IMR-90 (cell line): ENCODE data around the gene GPR132. TPM values are rescaled to one million over a fixed set of nuclear protein-coding genes. Genes with fewer than 3 reads are reported as not detected.

Experiments used
- ATAC-seq: fragments of 200-7000 bp; cut with Tn5 transposase; 2 replicates; pipeline ENCODE4 v1.9.1; 2020; ENCODE audit warnings: low read depth, mild to moderate bottlenecking, moderate library complexity
- BruUV-seq: library from RNA; stranded (reverse); fragments of 400-500 nt; replicated peaks from 2 replicates; lab custom pipeline; 2021; lab: Mats Ljungman, UMichigan
- CTCF ChIA-PET: fragments of 300-600 bp; formaldehyde crosslinking; extraction: SDS; loops from one replicate; lab custom pipeline; 2021; ENCODE audit warnings: antibody characterized with exemption; lab: Yijun Ruan, JAX
- POLR2A ChIA-PET: fragments of 300-600 bp; sonication (Branson Sonifier 250); formaldehyde crosslinking; loops from one replicate; lab custom pipeline; 2022; ENCODE audit warnings: antibody characterized with exemption; ENCODE audit not compliant: unreplicated experiment; lab: Charles Lee
- DNase-seq: peaks from one replicate; pipeline ENCODE4 v3.0.0; 2013
- H2AFZ ChIP-seq: replicated peaks from 2 replicates; pipeline ENCODE3; 2013; ENCODE audit warnings: low read length, mild to moderate bottlenecking; ENCODE audit not compliant: poor library complexity
- H2AK5ac ChIP-seq: 2 replicates; pipeline ENCODE4 v1.6.1; 2013; ENCODE audit warnings: low read depth, low read length, inconsistent platforms
- H2AK9ac ChIP-seq: replicated peaks from 2 replicates; pipeline ENCODE3; 2013; ENCODE audit warnings: mild to moderate bottlenecking, low read depth, low read length, moderate library complexity; ENCODE audit not compliant: poor library complexity
- H2BK120ac ChIP-seq: 2 replicates; pipeline ENCODE4 v1.6.1; 2013; ENCODE audit warnings: low read depth, low read length, inconsistent platforms
- H2BK15ac ChIP-seq: 3 replicates; pipeline ENCODE4 v1.6.1; 2013; ENCODE audit warnings: low read depth, low read length, inconsistent platforms
- H2BK20ac ChIP-seq: 2 replicates; pipeline ENCODE4 v1.6.1; 2013; ENCODE audit warnings: low read depth, mild to moderate bottlenecking, inconsistent platforms, low read length, moderate library complexity
- H2BK5ac ChIP-seq: 2 replicates; pipeline ENCODE4 v1.6.1; 2013; ENCODE audit warnings: mild to moderate bottlenecking, low read depth, low read length, inconsistent platforms; ENCODE audit not compliant: poor library complexity, severe bottlenecking
- H3K14ac ChIP-seq: replicated peaks from 2 replicates; pipeline ENCODE4 v1.6.1; 2013; ENCODE audit warnings: low read depth, low read length, inconsistent platforms
- H3K18ac ChIP-seq: 2 replicates; pipeline ENCODE4 v1.6.1; 2013; ENCODE audit warnings: low read depth, low read length, control low read depth
- H3K23ac ChIP-seq: 2 replicates; pipeline ENCODE4 v1.6.1; 2013; ENCODE audit warnings: low read depth, low read length, inconsistent platforms
- H3K27ac ChIP-seq: 2 replicates; pipeline ENCODE4 v1.5.1; 2013; ENCODE audit warnings: mild to moderate bottlenecking, control low read depth, low read length; ENCODE audit not compliant: insufficient read depth
- H3K27me3 ChIP-seq: 2 replicates; pipeline ENCODE4 v1.6.1; 2013; ENCODE audit warnings: low read length; ENCODE audit not compliant: control insufficient read depth, insufficient read depth
- H3K36me3 ChIP-seq: 2 replicates; pipeline ENCODE4 v1.6.1; 2013; ENCODE audit warnings: low read length, mixed read lengths; ENCODE audit not compliant: control insufficient read depth, insufficient read depth
- H3K4ac ChIP-seq: 2 replicates; pipeline ENCODE4 v1.6.1; 2013; ENCODE audit warnings: low read depth, low read length, inconsistent platforms
- H3K4me1 ChIP-seq: 2 replicates; pipeline ENCODE4 v1.6.1; 2013; ENCODE audit warnings: low read length, mixed read lengths; ENCODE audit not compliant: control insufficient read depth, insufficient read depth
- H3K4me2 ChIP-seq: 2 replicates; pipeline ENCODE4 v1.6.1; 2013; ENCODE audit warnings: low read depth, mild to moderate bottlenecking, control low read depth, low read length, moderate library complexity
- H3K4me3 ChIP-seq: 2 replicates; pipeline ENCODE4 v1.5.1; 2013; ENCODE audit warnings: low read depth, mild to moderate bottlenecking, control low read depth, low read length, moderate library complexity; ENCODE audit not compliant: insufficient read depth
- H3K56ac ChIP-seq: 2 replicates; pipeline ENCODE4 v1.6.1; 2013; ENCODE audit warnings: low read length, inconsistent platforms; ENCODE audit not compliant: insufficient read depth; ENCODE audit errors: extremely low read depth
- H3K79me1 ChIP-seq, 2 experiments: 2 replicates each; pipeline ENCODE4 v1.6.1; 2013; ENCODE audit warnings: low read length in 2 of 2, inconsistent platforms in 1 of 2, low read depth in 1 of 2
- H3K9ac ChIP-seq: 2 replicates; pipeline ENCODE4 v1.6.1; 2013; ENCODE audit warnings: low read depth, low read length, control low read depth
- H3K9me1 ChIP-seq: 2 replicates; pipeline ENCODE4 v1.6.1; 2013; ENCODE audit warnings: low read length, inconsistent platforms; ENCODE audit not compliant: insufficient read depth
- H3K9me3 ChIP-seq: 2 replicates; pipeline ENCODE4 v1.6.1; 2013; ENCODE audit warnings: low read length; ENCODE audit not compliant: control insufficient read depth, insufficient read depth
- H4K20me1 ChIP-seq: 2 replicates; pipeline ENCODE4 v1.6.1; 2013; ENCODE audit warnings: low read length, inconsistent platforms; ENCODE audit not compliant: insufficient read depth
- H4K5ac ChIP-seq: 2 replicates; pipeline ENCODE4 v1.6.1; 2013; ENCODE audit warnings: mild to moderate bottlenecking, low read depth, low read length, control low read depth
- H4K8ac ChIP-seq, 2 experiments: 2 replicates each; pipeline ENCODE4 v1.6.1; 2013; ENCODE audit warnings: low read depth in 2 of 2, low read length in 2 of 2, control low read depth in 1 of 2, inconsistent platforms in 1 of 2
- H4K91ac ChIP-seq: 2 replicates; pipeline ENCODE4 v1.6.1; 2013; ENCODE audit warnings: low read depth, low read length, inconsistent platforms; ENCODE audit not compliant: insufficient read depth
- BHLHE40 ChIP-seq: fragments of 150-350 bp; IDR thresholded peaks from 2 replicates; pipeline ENCODE4 v1.6.1; 2016; ENCODE audit warnings: mild to moderate bottlenecking, low read depth, low read length
- FOS ChIP-seq: fragments of 150-350 bp; IDR thresholded peaks from 2 replicates; pipeline ENCODE4 v1.6.1; 2016; ENCODE audit warnings: low read depth, low read length
- MAFK ChIP-seq: IDR thresholded peaks from 2 replicates; pipeline ENCODE4 v1.6.1; 2012; ENCODE audit warnings: low read depth, low read length, improper control_type of control experiment
- MAZ ChIP-seq: IDR thresholded peaks from 2 replicates; pipeline ENCODE4 v1.6.1; 2012; ENCODE audit warnings: low read depth, mild to moderate bottlenecking, low read length, improper control_type of control experiment, moderate library complexity, borderline replicate concordance
- MXI1 ChIP-seq: IDR thresholded peaks from 2 replicates; pipeline ENCODE4 v1.6.1; 2012; ENCODE audit warnings: low read depth, mild to moderate bottlenecking, low read length, moderate library complexity, borderline replicate concordance
- NFE2L2 ChIP-seq: fragments of 150-350 bp; IDR thresholded peaks from 2 replicates; pipeline ENCODE4 v1.6.1; 2016; ENCODE audit warnings: low read depth, mild to moderate bottlenecking, low read length
- POLR2A ChIP-seq: IDR thresholded peaks from 2 replicates; pipeline ENCODE4 v1.6.1; 2012; ENCODE audit warnings: mild to moderate bottlenecking, low read depth, low read length
- RAD21 ChIP-seq: IDR thresholded peaks from 2 replicates; pipeline ENCODE4 v1.6.1; 2012; ENCODE audit warnings: low read length, improper control_type of control experiment
- RCOR1 ChIP-seq: IDR thresholded peaks from 2 replicates; pipeline ENCODE4 v1.6.1; 2012; ENCODE audit warnings: mild to moderate bottlenecking, low read length, improper control_type of control experiment; ENCODE audit not compliant: insufficient replicate concordance
- RFX5 ChIP-seq: IDR thresholded peaks from 2 replicates; pipeline ENCODE4 v1.8.0; 2012; ENCODE audit warnings: low read depth, mild to moderate bottlenecking, low read length, moderate library complexity
- SMC3 ChIP-seq: fragments of 150-350 bp; IDR thresholded peaks from 2 replicates; pipeline ENCODE4 v1.6.1; 2016; ENCODE audit warnings: low read depth, mild to moderate bottlenecking, antibody characterized with exemption, low read length, moderate library complexity
- WGBS, 2 experiments: methylation state at CpG; one replicate each; pipeline versions ENCODE4 v1.1.5 to v1.1.7; 2013; ENCODE audit warnings: missing lambda C conversion rate in 2 of 2; ENCODE audit not compliant: insufficient read length in 1 of 2; ENCODE audit errors: extremely low coverage in 2 of 2; 5-methylcytosine and 5-hydroxymethylcytosine counted together
- dilution Hi-C: fragments of 300-500 bp; cut with HindIII; formaldehyde crosslinking; loops from one replicate; pipeline ENCODE4 v1.14.3; 2018; ENCODE audit warnings: low sequenced_read_pairs; ENCODE audit not compliant: unreplicated experiment
- in situ Hi-C: fragments of 300-500 bp; cut with MboI; formaldehyde crosslinking; loops from 3 replicates; pipeline ENCODE4 v1.14.3; 2019; ENCODE audit warnings: low sequenced_read_pairs, inconsistent platforms, mixed read lengths
- intact Hi-C: fragments of 100-400 bp; cut with micrococcal nuclease; formaldehyde crosslinking; loops from 2 replicates; pipeline ENCODE4 v1.10.0; 2022
- polyA plus RNA-seq, 3 experiments: library from polyadenylated mRNA; depleted of rRNA; stranded (reverse); fragments of >200 nt; gene quantifications; 2 replicates each; pipeline ENCODE4 v1.2.3, GENCODE V29; 2012; ENCODE audit warnings: low replicate concordance in 1 of 3
- total RNA-seq: library from RNA; depleted of rRNA; stranded (reverse); fragments of >200 nt; gene quantifications from 2 replicates; pipeline ENCODE4 v1.2.3, GENCODE V29; 2012
- TF ChIP-seq, protein P1 (sequence below): conservative IDR thresholded peaks from 2 replicates; pipeline ENCODE4 v1.5.1; 2012; ENCODE audit warnings: mild to moderate bottlenecking, low read depth, low read length, improper control_type of control experiment
- TF ChIP-seq, protein P2 (sequence below): fragments of 150-350 bp; IDR thresholded peaks from 2 replicates; pipeline ENCODE4 v1.6.1; 2016; ENCODE audit warnings: low read depth, mild to moderate bottlenecking, low read length, moderate library complexity, borderline replicate concordance

GPR132 gene
- total and polyA plus RNA-seq, 2 of the 4 experiments (the other 2 are of a cell fraction) = under 0.01 to 0.10 TPM

DNA sequence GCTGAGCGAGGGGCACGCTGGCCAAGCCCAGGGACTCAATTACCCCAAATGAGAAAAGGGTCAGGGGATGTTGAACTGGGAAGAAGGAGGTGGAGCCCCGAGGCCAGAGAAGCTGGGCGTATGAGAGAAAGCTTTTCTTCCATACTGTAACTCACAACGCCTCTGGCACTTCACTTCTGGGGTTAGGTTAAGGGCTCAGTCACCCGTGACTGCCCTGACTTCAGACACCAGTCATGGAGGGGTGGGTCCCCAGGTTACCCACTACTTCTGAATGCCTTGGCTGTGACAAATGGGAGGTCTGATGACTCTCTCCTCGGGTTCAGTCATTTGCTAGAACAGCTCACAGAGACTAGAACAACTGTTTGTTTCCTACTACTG lies 5.5 kb upstream of the GPR132 start:
- ChIA-PET POLR2A (no interaction called here), CTCF (no interaction called here)
- DNase-seq = no peak

More for the DNA sequence above, 5.5 kb upstream of the GPR132 start:
- H2BK20ac ChIP-seq = no peak overlapping the region
- no peaks in the 10 kb centered on the region for H4K20me1 ChIP-seq
- H3K36me3 ChIP-seq = no peaks in the 10 kb centered on the region
- H3K18ac ChIP-seq = no peak overlapping the region
- in situ Hi-C loops = no loop called here
- no peak overlapping the region for H3K4me2 ChIP-seq
- no peak overlapping the region for H3K14ac ChIP-seq
- H2BK120ac ChIP-seq = no peak overlapping the region
- ATAC-seq = no peak
- no peak overlapping the region for H3K23ac ChIP-seq
- TF ChIP-seq, protein P1, sequence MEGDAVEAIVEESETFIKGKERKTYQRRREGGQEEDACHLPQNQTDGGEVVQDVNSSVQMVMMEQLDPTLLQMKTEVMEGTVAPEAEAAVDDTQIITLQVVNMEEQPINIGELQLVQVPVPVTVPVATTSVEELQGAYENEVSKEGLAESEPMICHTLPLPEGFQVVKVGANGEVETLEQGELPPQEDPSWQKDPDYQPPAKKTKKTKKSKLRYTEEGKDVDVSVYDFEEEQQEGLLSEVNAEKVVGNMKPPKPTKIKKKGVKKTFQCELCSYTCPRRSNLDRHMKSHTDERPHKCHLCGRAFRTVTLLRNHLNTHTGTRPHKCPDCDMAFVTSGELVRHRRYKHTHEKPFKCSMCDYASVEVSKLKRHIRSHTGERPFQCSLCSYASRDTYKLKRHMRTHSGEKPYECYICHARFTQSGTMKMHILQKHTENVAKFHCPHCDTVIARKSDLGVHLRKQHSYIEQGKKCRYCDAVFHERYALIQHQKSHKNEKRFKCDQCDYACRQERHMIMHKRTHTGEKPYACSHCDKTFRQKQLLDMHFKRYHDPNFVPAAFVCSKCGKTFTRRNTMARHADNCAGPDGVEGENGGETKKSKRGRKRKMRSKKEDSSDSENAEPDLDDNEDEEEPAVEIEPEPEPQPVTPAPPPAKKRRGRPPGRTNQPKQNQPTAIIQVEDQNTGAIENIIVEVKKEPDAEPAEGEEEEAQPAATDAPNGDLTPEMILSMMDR = no peak
- TF ChIP-seq NFE2L2 (no peak), FOS (no peak), MAZ (no peak), RFX5 (no peak), RAD21 (no peak), BHLHE40 (no peak), RCOR1 (no peak), SMC3 (no peak), MXI1 (no peak), POLR2A (no peak), MAFK (no peak)
- TF ChIP-seq, protein P2, sequence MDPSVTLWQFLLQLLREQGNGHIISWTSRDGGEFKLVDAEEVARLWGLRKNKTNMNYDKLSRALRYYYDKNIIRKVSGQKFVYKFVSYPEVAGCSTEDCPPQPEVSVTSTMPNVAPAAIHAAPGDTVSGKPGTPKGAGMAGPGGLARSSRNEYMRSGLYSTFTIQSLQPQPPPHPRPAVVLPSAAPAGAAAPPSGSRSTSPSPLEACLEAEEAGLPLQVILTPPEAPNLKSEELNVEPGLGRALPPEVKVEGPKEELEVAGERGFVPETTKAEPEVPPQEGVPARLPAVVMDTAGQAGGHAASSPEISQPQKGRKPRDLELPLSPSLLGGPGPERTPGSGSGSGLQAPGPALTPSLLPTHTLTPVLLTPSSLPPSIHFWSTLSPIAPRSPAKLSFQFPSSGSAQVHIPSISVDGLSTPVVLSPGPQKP = no peak
- H3K9me1 ChIP-seq = peaks cover 11% of the 10 kb centered on the region; the same call in 1 of the 2 replicates
- H3K4me3 ChIP-seq = no peak overlapping the region
- H3K27ac ChIP-seq = no peak overlapping the region
- H2BK5ac ChIP-seq = no peak overlapping the region
- no peak overlapping the region for H4K8ac ChIP-seq
- H2AFZ ChIP-seq = peak overlapping the region; percentile 10
- no peak overlapping the region for H3K56ac ChIP-seq
- peaks cover 7% of the 10 kb centered on the region for H3K4me1 ChIP-seq
- 60% methylated on average over 1 of the region's 7 CpGs; no CpG with 5 or more reads in 1 of the 2 experiments for WGBS, 2 experiments
- H3K4ac ChIP-seq = no peak overlapping the region
- no peaks in the 10 kb centered on the region for H3K79me1 ChIP-seq
- no peak overlapping the region for H2AK9ac ChIP-seq
- no peaks in the 10 kb centered on the region for H3K9me3 ChIP-seq
- dilution Hi-C loops = no loop called here
- no peak overlapping the region for H2AK5ac ChIP-seq
- intact Hi-C loops = no loop called here
- H3K27me3 ChIP-seq = peaks cover 10% of the 10 kb centered on the region; the same call in 1 of the 2 replicates
- no TSS peak for BruUV-seq
- no peak overlapping the region for H3K9ac ChIP-seq
- no peak overlapping the region for H2BK15ac ChIP-seq
- no peak overlapping the region for H4K5ac ChIP-seq
- H4K91ac ChIP-seq = no peak overlapping the region
